VCaP (cell line): ENCODE data around the gene FOXRED2.
"Not testable (repeated sequence)": the region's sequence is repeated elsewhere in the genome, so short reads cannot be mapped to it uniquely, and the experiment has no call there.

Experiments used
- H3K27ac ChIP-seq: fragments of 450-650 bp; 2 replicates; pipeline ENCODE4 v1.5.1; 2017
- CTCF ChIP-seq: fragments of 450-650 bp; conservative IDR thresholded peaks from 2 replicates; pipeline ENCODE4 v1.5.1; 2017; ENCODE audit warnings: mild to moderate bottlenecking, moderate library complexity

FOXRED2 gene

GRCh38 chr22:36532466-36532865, 25.6 kb upstream of the FOXRED2 start:
- H3K27ac ChIP-seq: no peak overlapping the region
- no peak for TF ChIP-seq CTCF

- TF ChIP-seq CTCF: no peak
- peak within 1 kb of the TSS; percentile 87 for H3K27ac ChIP-seq
These were observed 22.2 kb upstream of the FOXRED2 start, which contains the start of gene EIF3D for GRCh38 chr22:36528795-36529751. Gene EIF3D (minus strand): TSS chr22:36529166. CDS start chr22:36526121, 3,045 bp downstream.

- no peak for TF ChIP-seq CTCF
- H3K27ac ChIP-seq: peak overlapping the region; percentile 87
These were observed 21.5 kb upstream of the FOXRED2 start for GRCh38 chr22:36528341-36528740.

- no peak for TF ChIP-seq CTCF
- H3K27ac ChIP-seq: no peak overlapping the region
These were observed 15.8 kb upstream of the FOXRED2 start for GRCh38 chr22:36522662-36523061.

GRCh38 chr22:36520423-36520822, 13.6 kb upstream of the FOXRED2 start:
- no peak overlapping the region for H3K27ac ChIP-seq
- TF ChIP-seq CTCF: no peak

- H3K27ac ChIP-seq: not testable (repeated sequence)
These were observed 13.1 kb upstream of the FOXRED2 start for GRCh38 chr22:36519906-36520305.

GRCh38 chr22:36514766-36515165, 7.9 kb upstream of the FOXRED2 start:
- no peak for TF ChIP-seq CTCF
- H3K27ac ChIP-seq: no peak overlapping the region

- no peak overlapping the region for H3K27ac ChIP-seq
- TF ChIP-seq CTCF: no peak
These were observed 6.2 kb upstream of the FOXRED2 start for GRCh38 chr22:36512991-36513390.
